PFSK-1 (cell line): ENCODE measurements around the gene SYT13.

ENCODE experiments used
- POLR2AphosphoS5 ChIP-seq: IDR thresholded peaks from 2 replicates; pipeline ENCODE4 v1.6.1; 2012; ENCODE audit warnings: low read depth, mild to moderate bottlenecking, control low read depth, low read length, moderate library complexity
- SIN3A ChIP-seq: IDR thresholded peaks from 2 replicates; pipeline ENCODE4 v1.6.1; 2012; ENCODE audit warnings: mild to moderate bottlenecking, low read length, moderate library complexity, borderline replicate concordance; ENCODE audit not compliant: insufficient read depth
- TAF1 ChIP-seq: IDR thresholded peaks from 2 replicates; pipeline ENCODE4 v1.6.1; 2012; ENCODE audit warnings: low read length, control low read depth, borderline replicate concordance; ENCODE audit not compliant: insufficient read depth
- TF ChIP-seq, protein P1 (sequence below), 2 experiments: IDR thresholded peaks; 2 replicates each; pipeline versions ENCODE4 v1.6.1 to v1.8.0; 2011 to 2012; ENCODE audit warnings: low read depth in 2 of 2, low read length in 2 of 2, control low read depth in 1 of 2, inconsistent platforms in 1 of 2, mild to moderate bottlenecking in 1 of 2, moderate library complexity in 1 of 2; ENCODE audit not compliant: insufficient read depth in 1 of 2

DNA sequence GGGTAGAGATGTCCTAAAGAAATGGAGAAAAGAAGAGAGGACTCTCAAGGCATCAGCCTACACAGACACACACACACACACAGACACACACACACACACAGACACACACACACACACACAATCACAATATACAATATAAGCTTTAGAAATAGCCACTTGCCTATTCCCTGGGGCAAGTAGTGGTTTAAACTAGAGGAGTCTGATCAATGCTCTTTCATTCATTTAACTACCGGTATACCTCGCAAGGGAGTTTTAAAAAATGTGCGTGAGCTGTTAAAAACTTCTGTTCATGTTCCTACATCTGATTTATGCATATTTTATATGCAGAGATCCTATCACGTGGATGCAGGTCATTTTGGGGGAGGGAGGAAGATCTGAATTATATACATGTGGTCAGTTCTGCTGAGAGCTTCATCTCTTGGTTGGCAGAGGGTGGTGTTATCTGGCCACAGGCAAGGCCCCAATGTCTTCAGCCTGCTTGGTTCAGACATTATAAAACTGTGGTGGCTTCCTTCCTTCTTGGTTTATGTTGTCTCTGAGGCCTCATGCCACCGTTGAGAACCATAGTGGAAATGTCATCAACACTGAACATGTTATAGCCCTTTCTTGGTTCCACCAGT lies 56.6 kb downstream of the SYT13 start:
- TF ChIP-seq POLR2AphosphoS5 (no peak), TAF1 (no peak), SIN3A (no peak)
- TF ChIP-seq, protein P1, sequence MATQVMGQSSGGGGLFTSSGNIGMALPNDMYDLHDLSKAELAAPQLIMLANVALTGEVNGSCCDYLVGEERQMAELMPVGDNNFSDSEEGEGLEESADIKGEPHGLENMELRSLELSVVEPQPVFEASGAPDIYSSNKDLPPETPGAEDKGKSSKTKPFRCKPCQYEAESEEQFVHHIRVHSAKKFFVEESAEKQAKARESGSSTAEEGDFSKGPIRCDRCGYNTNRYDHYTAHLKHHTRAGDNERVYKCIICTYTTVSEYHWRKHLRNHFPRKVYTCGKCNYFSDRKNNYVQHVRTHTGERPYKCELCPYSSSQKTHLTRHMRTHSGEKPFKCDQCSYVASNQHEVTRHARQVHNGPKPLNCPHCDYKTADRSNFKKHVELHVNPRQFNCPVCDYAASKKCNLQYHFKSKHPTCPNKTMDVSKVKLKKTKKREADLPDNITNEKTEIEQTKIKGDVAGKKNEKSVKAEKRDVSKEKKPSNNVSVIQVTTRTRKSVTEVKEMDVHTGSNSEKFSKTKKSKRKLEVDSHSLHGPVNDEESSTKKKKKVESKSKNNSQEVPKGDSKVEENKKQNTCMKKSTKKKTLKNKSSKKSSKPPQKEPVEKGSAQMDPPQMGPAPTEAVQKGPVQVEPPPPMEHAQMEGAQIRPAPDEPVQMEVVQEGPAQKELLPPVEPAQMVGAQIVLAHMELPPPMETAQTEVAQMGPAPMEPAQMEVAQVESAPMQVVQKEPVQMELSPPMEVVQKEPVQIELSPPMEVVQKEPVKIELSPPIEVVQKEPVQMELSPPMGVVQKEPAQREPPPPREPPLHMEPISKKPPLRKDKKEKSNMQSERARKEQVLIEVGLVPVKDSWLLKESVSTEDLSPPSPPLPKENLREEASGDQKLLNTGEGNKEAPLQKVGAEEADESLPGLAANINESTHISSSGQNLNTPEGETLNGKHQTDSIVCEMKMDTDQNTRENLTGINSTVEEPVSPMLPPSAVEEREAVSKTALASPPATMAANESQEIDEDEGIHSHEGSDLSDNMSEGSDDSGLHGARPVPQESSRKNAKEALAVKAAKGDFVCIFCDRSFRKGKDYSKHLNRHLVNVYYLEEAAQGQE (IDR thresholded peaks at IDR 0.05; ENCODE audit: insufficient read depth in 1 of 2, low read depth in 2 of 2, low read length in 2 of 2), result no peak
